HL-60 (cell line): Measurements from ENCODE around the gene OSTF1.

Experiments used
- GABPA ChIP-seq: IDR thresholded peaks from 2 replicates; pipeline ENCODE4 v1.6.1; 2012; ENCODE audit warnings: low read depth
- POLR2AphosphoS5 ChIP-seq: IDR thresholded peaks from 2 replicates; pipeline ENCODE4 v1.6.1; 2012; ENCODE audit warnings: low read depth
- REST ChIP-seq: IDR thresholded peaks from 2 replicates; pipeline ENCODE4 v1.6.1; 2012; ENCODE audit warnings: low read depth; ENCODE audit not compliant: insufficient replicate concordance
- SPI1 ChIP-seq: IDR thresholded peaks from 2 replicates; pipeline ENCODE4 v1.6.1; 2012; ENCODE audit warnings: low read depth, mild to moderate bottlenecking, borderline replicate concordance
- TF ChIP-seq, protein P1 (sequence below): IDR thresholded peaks from one replicate; pipeline ENCODE4 v1.5.1; 2011; ENCODE audit warnings: low read length, control low read depth, inconsistent platforms; ENCODE audit not compliant: insufficient read depth

DNA sequence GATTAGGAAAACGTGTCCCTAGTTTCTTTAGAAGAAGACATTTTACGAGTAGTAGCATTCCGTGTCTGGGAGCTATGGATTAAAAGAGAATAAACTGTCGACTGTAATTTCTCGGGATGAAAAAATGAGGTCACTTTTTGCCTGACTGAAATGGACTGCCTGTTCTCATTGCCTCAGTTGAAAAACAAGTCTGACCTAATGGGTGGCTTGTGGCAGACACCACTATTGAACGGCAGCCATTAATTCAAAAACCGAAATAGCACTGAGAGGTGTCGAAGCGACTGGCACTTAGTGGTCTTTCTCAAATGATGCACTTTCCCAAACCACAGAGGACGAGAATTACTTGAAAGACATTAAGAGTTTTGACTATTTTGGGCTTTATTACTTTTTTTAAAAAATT, 35.4 kb downstream of the OSTF1 start:
- TF ChIP-seq, protein P1, sequence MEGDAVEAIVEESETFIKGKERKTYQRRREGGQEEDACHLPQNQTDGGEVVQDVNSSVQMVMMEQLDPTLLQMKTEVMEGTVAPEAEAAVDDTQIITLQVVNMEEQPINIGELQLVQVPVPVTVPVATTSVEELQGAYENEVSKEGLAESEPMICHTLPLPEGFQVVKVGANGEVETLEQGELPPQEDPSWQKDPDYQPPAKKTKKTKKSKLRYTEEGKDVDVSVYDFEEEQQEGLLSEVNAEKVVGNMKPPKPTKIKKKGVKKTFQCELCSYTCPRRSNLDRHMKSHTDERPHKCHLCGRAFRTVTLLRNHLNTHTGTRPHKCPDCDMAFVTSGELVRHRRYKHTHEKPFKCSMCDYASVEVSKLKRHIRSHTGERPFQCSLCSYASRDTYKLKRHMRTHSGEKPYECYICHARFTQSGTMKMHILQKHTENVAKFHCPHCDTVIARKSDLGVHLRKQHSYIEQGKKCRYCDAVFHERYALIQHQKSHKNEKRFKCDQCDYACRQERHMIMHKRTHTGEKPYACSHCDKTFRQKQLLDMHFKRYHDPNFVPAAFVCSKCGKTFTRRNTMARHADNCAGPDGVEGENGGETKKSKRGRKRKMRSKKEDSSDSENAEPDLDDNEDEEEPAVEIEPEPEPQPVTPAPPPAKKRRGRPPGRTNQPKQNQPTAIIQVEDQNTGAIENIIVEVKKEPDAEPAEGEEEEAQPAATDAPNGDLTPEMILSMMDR, result no peak
- TF ChIP-seq POLR2AphosphoS5 (no peak), SPI1 (no peak), GABPA (no peak), REST (no peak)
